NCI-H2171 (cell line): ENCODE measurements around the gene NARS2.
"Not testable (repeated sequence)": the region's sequence is repeated elsewhere in the genome, so short reads cannot be mapped to it uniquely, and the experiment has no call there.

Experiments
- DNase-seq: peaks from one replicate; lab custom pipeline; 2025; lab: John Stamatoyannopoulos, UW

NARS2 gene

DNA sequence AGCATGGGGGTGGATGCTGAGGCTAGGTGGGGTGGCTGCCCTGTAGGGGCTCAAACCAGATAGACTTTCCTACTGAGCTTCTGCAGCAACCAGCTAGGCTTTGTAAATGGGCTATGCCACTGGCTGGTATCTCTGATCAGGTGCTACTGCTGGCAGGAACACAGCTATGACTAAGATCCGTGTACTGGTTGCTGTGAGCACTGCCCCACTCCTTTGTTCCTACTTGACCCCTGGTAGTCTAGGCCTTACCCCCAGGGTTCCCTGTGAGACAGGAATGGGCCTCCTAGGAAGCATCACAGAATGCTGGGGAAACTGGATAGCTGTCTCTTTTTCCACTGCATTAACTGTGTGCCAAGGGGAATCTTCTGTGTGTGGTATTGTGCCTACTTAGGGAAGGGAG lies 98.6 kb downstream of the NARS2 start:
- DNase-seq, result no peak

DNA sequence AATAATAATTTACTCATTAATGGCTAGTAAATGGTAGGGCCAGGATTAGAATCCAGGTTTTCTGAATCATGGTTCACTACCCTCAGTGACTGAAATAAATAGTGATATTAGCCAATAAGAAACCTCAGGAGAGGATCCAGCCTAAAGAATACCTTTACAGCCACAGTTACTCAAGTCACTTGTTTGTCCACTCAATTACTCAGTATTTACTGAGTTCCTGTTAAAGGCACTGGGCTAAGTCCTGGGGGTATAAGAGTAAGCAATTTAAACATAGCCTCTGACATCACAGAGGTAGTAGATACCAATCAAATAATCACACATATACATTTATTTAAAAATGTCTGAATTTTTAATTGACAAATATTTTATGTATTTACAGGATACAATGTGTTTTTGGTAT lies 100.2 kb downstream of the NARS2 start:
- no peak for DNase-seq

GRCh38 chr11:78472905-78473304 lies 101.8 kb downstream of the NARS2 start:
- DNase-seq, result no peak

- DNase-seq, result no peak
These were observed 102.3 kb downstream of the NARS2 start for GRCh38 chr11:78472382-78472781.

- DNase-seq, result no peak
These were observed 103.7 kb downstream of the NARS2 start for GRCh38 chr11:78470861-78471442.

GRCh38 chr11:78469896-78470295 lies 104.8 kb downstream of the NARS2 start:
- DNase-seq, result no peak

DNA sequence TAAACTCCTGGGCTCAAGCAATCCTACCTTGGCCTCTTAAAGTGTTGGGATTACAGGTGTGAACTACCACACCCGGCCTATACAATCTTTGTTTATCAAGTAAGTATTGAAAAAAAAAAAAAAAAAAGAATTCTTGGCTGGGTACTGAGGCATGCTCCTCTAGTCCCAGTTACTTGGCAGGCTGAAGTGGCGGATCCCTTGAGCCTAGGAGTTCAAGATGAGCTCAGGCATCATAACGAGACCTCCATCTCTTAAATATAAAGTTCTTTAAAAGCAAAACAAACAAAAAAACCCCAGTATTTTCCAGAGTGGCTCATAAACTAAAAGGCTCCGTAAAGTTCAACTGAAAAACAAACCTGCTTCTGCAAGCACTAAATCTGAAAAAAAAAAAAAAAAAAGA lies 106.7 kb downstream of the NARS2 start:
- DNase-seq, result no peak

GRCh38 chr11:78467370-78467769 lies 107.3 kb downstream of the NARS2 start:
- no peak for DNase-seq

DNA sequence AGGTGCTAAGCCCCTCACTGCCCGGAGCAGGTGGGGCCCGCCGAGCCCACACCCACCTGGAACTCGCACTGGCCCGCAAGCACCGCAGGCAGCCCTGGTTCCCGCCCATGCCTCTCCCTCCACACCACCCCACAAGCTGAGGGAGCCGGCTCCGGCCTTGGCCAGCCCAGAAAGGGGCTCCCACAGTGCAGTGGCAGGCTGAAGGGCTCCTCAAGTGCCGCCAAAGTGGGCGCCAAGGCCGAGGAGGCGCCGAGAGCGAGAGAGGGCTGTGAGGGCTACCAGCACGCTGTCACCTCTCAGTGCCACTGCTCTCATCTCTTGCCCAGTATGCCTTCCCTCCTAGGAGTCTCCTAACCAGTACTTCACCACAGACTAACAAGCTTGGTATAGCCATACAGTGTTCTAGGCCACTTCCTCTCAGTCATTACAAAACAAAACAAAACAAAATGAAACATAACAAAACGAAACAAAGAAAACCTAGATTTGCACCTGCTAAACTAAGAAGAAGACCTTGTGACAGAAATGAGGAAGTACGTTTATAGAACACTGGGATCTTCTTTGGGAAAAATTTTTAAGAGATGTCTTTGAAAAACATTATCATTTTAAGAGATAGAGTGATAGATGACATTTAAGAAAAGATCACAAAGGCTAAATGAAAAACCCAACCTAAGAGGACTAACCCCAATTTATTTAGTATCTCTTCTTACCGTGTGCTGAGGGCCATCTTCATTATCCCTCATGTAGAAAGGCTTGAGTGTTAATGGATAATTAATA lies 109.3 kb downstream of the NARS2 start:
- DNase-seq, result no peak

GRCh38 chr11:78464787-78465168 lies 109.9 kb downstream of the NARS2 start:
- not testable (repeated sequence) for DNase-seq

DNA sequence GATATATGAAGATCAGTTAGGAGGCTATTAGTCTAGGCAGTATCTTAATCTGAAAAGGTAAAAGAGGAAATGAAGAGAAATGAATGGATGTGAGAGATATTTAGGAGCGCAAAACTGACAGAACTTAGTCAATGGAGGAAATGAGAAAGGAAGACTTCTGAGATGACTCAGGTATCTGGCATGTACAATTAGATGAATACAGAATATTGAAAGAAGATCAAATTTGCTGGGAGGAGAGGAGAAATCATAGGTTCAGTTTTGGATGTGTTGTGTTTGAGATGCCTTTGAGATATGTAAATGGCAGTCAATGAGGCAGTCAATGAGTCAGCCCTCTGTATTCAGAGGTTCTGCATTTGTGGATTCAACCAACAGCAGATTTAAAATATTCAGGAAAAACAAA lies 114.2 kb downstream of the NARS2 start:
- no peak for DNase-seq

GRCh38 chr11:78459738-78460137 lies 114.9 kb downstream of the NARS2 start:
- DNase-seq, result no peak

DNA sequence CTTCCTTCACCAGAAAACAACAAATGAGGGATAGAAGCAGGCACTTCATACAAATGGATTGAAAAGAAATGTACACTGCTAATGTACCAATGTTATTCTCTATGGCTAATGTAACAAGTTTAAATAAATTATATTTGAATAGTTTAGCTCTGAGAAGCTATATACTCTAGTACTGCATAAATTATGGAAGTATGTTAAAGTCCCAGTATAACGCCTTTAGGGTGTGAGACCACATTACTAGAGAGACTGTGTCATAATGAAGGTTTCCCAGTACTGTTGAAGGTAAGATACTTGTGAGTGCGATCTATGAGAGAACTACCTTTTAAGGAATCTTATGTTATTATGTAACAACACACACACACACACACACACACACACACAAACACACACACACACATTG lies 117.2 kb downstream of the NARS2 start:
- DNase-seq, result no peak

GRCh38 chr11:78453140-78453935 lies 121.3 kb downstream of the NARS2 start:
- DNase-seq, result no peak

DNA sequence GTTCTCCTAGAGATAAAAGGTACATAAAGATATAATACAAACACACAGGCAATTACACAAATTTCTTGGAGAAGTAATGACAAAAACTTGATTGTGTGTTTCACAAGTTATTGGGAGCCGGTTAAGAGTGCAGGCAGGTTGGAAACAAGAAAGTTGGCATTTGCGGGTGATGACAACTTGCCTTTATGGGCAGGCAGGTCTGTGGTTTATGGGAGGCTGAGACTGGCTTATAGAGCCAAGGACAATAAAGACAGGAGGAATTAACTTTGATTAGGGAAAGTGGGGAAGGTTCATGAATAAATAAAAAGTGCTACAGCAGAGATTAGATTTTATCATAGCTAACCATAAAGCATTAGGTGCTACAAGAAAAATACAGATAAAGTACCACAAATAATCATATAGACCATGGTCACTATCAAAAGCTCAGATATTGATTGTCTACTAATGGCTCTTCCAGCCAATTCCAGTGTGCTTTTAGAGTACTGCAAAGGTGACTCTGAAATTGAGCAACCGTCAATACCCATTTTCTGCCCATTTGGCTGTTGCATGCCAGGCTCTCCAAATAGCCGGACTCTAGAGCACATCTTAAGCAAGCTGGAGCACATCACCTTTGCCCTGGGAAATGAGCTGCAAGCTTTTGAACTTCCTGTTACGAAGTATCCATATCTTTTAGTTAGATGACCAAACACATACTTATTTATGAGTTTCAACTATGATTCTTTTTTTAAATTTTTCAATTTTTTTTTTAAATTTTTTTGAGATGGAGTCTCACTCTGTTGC lies 123.1 kb downstream of the NARS2 start:
- no peak for DNase-seq

GRCh38 chr11:78450866-78451265 lies 123.8 kb downstream of the NARS2 start:
- no peak for DNase-seq

DNA sequence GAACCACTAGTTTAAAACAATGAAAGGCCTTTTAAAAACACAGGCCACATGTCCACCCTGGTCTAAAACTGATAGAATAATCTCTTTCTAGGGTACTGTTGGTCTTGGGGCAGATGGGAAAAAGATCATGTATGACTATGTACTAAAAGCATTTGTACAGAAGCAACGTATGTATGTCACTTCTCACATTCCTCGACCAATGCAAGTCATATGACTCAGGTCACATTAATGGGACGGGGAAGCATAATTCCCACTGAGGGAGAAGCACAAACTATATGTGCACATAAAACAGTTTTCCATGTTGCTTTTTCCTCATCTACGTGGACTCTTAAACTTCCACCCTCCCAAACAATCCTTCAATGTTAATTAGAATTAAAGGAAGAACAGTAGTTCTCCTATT lies 124.8 kb downstream of the NARS2 start:
- DNase-seq, result no peak

- no peak for DNase-seq
These were observed 128.5 kb downstream of the NARS2 start for GRCh38 chr11:78446210-78446609.

DNA sequence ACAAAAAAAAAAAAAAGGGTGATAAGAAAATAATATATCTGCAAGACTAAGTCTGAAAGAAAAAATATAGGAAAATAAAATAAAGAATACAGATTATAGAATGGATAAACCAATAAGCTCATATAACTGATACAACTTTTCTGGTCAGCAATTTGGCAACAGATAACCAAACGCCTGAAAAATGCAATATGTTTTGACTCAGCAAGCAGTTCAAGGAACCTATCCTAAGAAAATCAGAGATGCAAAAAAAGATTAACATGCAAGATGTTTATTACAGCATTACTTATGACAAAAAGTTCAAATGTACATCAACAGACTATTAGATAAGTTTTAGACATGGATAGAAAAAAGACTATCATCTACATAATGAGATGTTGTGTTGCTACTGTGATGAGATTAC lies 129.9 kb downstream of the NARS2 start:
- no peak for DNase-seq

- DNase-seq, result no peak
These were observed 132.7 kb downstream of the NARS2 start for GRCh38 chr11:78441956-78442355.

DNA sequence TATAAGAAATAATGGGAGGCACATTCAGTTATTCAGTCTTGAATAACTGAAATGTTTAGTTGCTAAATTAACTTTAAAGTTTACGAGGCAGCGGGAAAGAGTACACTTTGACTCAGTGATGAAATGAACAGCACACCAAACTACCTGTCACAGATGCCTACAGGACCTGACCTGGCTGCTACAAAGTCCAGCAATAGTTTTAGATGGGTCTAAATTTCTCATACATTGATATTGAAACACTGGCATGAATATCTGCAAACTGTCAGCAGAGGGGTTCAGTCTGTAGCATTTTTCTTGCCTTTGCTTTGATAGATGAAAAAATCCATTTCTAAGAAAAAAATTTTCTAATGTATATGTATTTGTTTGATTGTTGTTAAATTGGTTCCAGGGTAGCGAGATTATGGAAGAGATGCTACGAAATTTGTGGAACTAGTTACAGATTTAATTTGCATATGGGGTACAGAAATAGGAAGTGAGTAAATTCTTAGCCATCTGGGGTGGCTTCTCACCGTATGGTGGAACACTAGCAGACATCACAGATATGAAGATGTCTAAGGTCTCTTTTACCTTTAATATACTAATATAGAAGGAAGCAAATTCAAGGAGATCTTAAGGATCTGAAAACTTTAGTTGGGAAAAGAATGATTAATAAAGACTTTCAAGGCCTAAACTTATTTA lies 136.2 kb downstream of the NARS2 start:
- no peak for DNase-seq

DNA sequence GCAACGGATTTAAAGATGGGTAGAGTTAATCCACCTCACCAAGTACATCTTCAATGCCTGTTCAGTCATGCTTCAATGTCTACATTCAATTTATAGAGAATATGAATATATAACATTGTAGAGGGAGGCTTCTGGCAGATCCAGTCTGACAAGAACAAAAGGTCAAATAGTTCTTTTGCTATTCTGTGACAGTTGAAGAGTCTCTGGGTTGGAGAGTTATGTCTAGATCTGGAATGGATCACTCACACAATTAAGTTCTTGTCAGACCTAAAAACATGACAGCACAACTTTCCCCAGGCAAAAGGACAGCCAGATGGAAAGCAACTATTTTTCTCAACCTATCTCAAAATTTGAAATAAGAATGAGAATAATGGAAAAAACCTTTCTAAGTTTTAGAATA lies 141.7 kb downstream of the NARS2 start:
- DNase-seq, result no peak
